Measurements from ENCODE around the gene SLC49A3. TPM values are rescaled to one million over a fixed set of nuclear protein-coding genes. Genes with fewer than 3 reads are reported as not detected.

SLC49A3 gene
- total RNA-seq, 1 donor from 2014 or later = 0.67 TPM

GRCh38 chr4:633406-633805 is 55.5 kb downstream of the SLC49A3 start:
- H3K4me1 Mint-ChIP-seq (ENCODE audit: unreplicated experiment) = no peaks in the 10 kb centered on the region
- no peak for DNase-seq (ENCODE audit: extremely low spot score, unreplicated experiment)
- no peak overlapping the region for H3K27ac Mint-ChIP-seq (ENCODE audit: unreplicated experiment)
- TF ChIP-seq CTCF (IDR thresholded peaks at IDR 0.05) = no peak
- H3K36me3 Mint-ChIP-seq (ENCODE audit: unreplicated experiment) = no peaks in the 10 kb centered on the region
- no peak overlapping the region for H3K4me3 Mint-ChIP-seq (ENCODE audit: unreplicated experiment)
- peaks cover 10% of the 10 kb centered on the region for H3K27me3 Mint-ChIP-seq (ENCODE audit: unreplicated experiment)
- H3K9me3 Mint-ChIP-seq (ENCODE audit: unreplicated experiment) = no peaks in the 10 kb centered on the region

- peaks cover 8% of the 10 kb centered on the region for H3K27me3 Mint-ChIP-seq (ENCODE audit: unreplicated experiment)
- no peak overlapping the region for H3K27ac Mint-ChIP-seq (ENCODE audit: unreplicated experiment)
- H3K36me3 Mint-ChIP-seq (ENCODE audit: unreplicated experiment) = no peaks in the 10 kb centered on the region
- no peaks in the 10 kb centered on the region for H3K9me3 Mint-ChIP-seq (ENCODE audit: unreplicated experiment)
- no peak for TF ChIP-seq CTCF (IDR thresholded peaks at IDR 0.05)
- no peaks in the 10 kb centered on the region for H3K4me1 Mint-ChIP-seq (ENCODE audit: unreplicated experiment)
- DNase-seq (ENCODE audit: extremely low spot score, unreplicated experiment) = no peak
- no peak overlapping the region for H3K4me3 Mint-ChIP-seq (ENCODE audit: unreplicated experiment)
Measured at GRCh38 chr4:632926-633325, 56.0 kb downstream of the SLC49A3 start.

GRCh38 chr4:632196-632790 is 56.7 kb downstream of the SLC49A3 start:
- H3K27me3 Mint-ChIP-seq (ENCODE audit: unreplicated experiment) = peaks cover 2% of the 10 kb centered on the region
- DNase-seq (ENCODE audit: extremely low spot score, unreplicated experiment) = no peak

More at GRCh38 chr4:632196-632790, 56.7 kb downstream of the SLC49A3 start:
- H3K4me3 Mint-ChIP-seq (ENCODE audit: unreplicated experiment) = no peak overlapping the region
- no peaks in the 10 kb centered on the region for H3K4me1 Mint-ChIP-seq (ENCODE audit: unreplicated experiment)
- no peak overlapping the region for H3K27ac Mint-ChIP-seq (ENCODE audit: unreplicated experiment)
- no peak for TF ChIP-seq CTCF (IDR thresholded peaks at IDR 0.05)
- H3K36me3 Mint-ChIP-seq (ENCODE audit: unreplicated experiment) = no peaks in the 10 kb centered on the region
- H3K9me3 Mint-ChIP-seq (ENCODE audit: unreplicated experiment) = no peaks in the 10 kb centered on the region

Other genes starting within 250 kb of the SLC49A3 start
- gene ZNF721, start 190.0 kb downstream of the SLC49A3 start, total RNA-seq = 23.7 and 26.3 TPM in 2 replicates
- gene PIGG, start 189.9 kb downstream of the SLC49A3 start, total RNA-seq = 66.6 and 68.0 TPM in 2 replicates
- gene TMEM271, start 112.9 kb downstream of the SLC49A3 start, total RNA-seq = not detected in 2 replicates
- gene PDE6B, start 63.6 kb downstream of the SLC49A3 start, total RNA-seq = 1.6 TPM in 2 replicates
- gene ATP5ME, start 14.9 kb downstream of the SLC49A3 start, total RNA-seq = 261 and 271 TPM in 2 replicates
- gene MYL5, start 14.6 kb downstream of the SLC49A3 start, total RNA-seq = 32.2 and 32.3 TPM in 2 replicates
- 69.8 and 70.0 TPM in 2 replicates for gene PCGF3, start 16.7 kb upstream of the SLC49A3 start, total RNA-seq
- gene CPLX1, start 137.0 kb upstream of the SLC49A3 start, total RNA-seq = not detected in 2 replicates
- gene GAK, start 243.2 kb upstream of the SLC49A3 start, total RNA-seq = 76.7 and 93.8 TPM in 2 replicates
- gene TMEM175, start 243.3 kb upstream of the SLC49A3 start, total RNA-seq = 37.2 and 39.7 TPM in 2 replicates

Data from osteocyte (in vitro differentiated cells).